ENCODE results near the gene OR2M4. TPM values are rescaled to one million over a fixed set of nuclear protein-coding genes. Genes with fewer than 3 reads are reported as not detected.

The OR2M4 gene
- total RNA-seq, 1 experiment from 2014 or later, result not detected

DNA sequence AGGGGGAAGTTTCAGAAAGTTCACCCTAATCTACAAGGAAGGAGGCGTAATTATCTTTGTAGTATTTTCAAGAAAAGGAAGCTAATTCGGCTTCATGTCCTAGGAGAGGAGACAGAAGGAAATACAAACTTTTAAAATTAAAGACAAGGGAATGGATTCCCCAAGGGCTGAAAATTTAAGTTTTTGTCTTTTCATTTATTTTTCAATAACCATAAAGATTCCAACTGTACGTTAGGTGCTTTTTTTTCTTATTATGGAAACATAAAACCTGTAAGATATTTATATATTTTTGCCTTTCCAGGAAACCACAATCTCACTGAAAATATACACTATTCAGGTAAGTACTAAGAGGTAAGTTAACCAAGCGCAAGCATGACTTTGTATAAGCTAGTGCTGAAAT is 34.3 kb upstream of the OR2M4 start, which contains the start of gene OR2M3:
Gene OR2M3 (plus strand): TSS at position 301 of the 400 bp plus-strand sequence. CDS start 5,803 bp downstream, outside the sequence.
- no peak within 1 kb of the TSS for H3K4me3 ChIP-seq (replicated peaks in 1 of 2; ENCODE audit: low read depth in 1 of 2, low read length in 2 of 2)
- H3K36me3 ChIP-seq (ENCODE audit: control insufficient read depth in 1 of 2, insufficient read depth in 2 of 2, low read length in 2 of 2), result no peaks in the 10 kb centered on the region
- peaks cover 0 to 7% of the 10 kb centered on the region in 2 experiments; a peak in 2 of 4 replicates for H3K9me3 ChIP-seq (ENCODE audit: control insufficient read depth in 1 of 2, insufficient read depth in 1 of 2, low read depth in 1 of 2, low read length in 2 of 2)
- no peak within 1 kb of the TSS for H3K27ac ChIP-seq (ENCODE audit: low read depth, low read length)
- H4K20me1 ChIP-seq (ENCODE audit: insufficient read depth), result no peaks in the 10 kb centered on the region
- no peaks in the 10 kb centered on the region for H3K9me2 ChIP-seq (ENCODE audit: insufficient read depth)
- H3K27me3 ChIP-seq (ENCODE audit: insufficient read depth, low read length), result no peaks in the 10 kb centered on the region
- no TSS peak for BruUV-seq (replicated peaks)
- no peaks in the 10 kb centered on the region for H3K4me1 ChIP-seq (ENCODE audit: control insufficient read depth in 1 of 2, insufficient read depth in 2 of 2, low read length in 2 of 2)
- H2AFZ ChIP-seq (ENCODE audit: low read depth, low read length, poor library complexity, severe bottlenecking), result no peak within 1 kb of the TSS
- intact Hi-C loops (cut with micrococcal nuclease), result no loop called here
- H3K79me2 ChIP-seq (ENCODE audit: insufficient read depth, low read length), result no peaks in the 10 kb centered on the region
- DNase-seq (ENCODE audit: low read depth, low spot score) (no peak), ATAC-seq (no peak)
- ChIA-PET POLR2A (no interaction called here), CTCF (no interaction called here), RAD21 (ENCODE audit: low non-redundant PET in 1 of 2, low total read pairs in 2 of 2, uncharacterized antibody in 2 of 2, unreplicated experiment in 2 of 2) (no interaction called here)
- H3K9ac ChIP-seq (ENCODE audit: low read length), result no peak within 1 kb of the TSS
- H3K4me2 ChIP-seq (ENCODE audit: low read length), result no peak within 1 kb of the TSS
- no peak for TF ChIP-seq TCF7L2 (IDR thresholded peaks at IDR 0.05; ENCODE audit: borderline replicate concordance, extremely low read depth, insufficient read depth, insufficient read length)
- TF ChIP-seq CTCF (IDR thresholded peaks at IDR 0.05 in 2 of 3, conservative IDR thresholded peaks at IDR 0.05 in 1 of 3; ENCODE audit: borderline replicate concordance in 1 of 3, insufficient read depth in 1 of 3, low read depth in 2 of 3, low read length in 2 of 3), result no peak
- no peak for TF ChIP-seq RAD21 (IDR thresholded peaks at IDR 0.05; ENCODE audit: low read depth)
- TF ChIP-seq FOSL1 (IDR thresholded peaks at IDR 0.05; ENCODE audit: low read depth), result no peak
- no peak for TF ChIP-seq ZBTB33 (IDR thresholded peaks at IDR 0.05; ENCODE audit: extremely low read depth, insufficient replicate concordance, low read length)
- no peak for TF ChIP-seq ZNF274 (IDR thresholded peaks at IDR 0.05; ENCODE audit: low read depth, low read length)
- no peak for TF ChIP-seq SIN3A (IDR thresholded peaks at IDR 0.05; ENCODE audit: low read depth)
- no peak for TF ChIP-seq ZFX (IDR thresholded peaks at IDR 0.05)
- TF ChIP-seq SP1 (IDR thresholded peaks at IDR 0.05; ENCODE audit: low read depth), result no peak
- TF ChIP-seq ELF1 (IDR thresholded peaks at IDR 0.05; ENCODE audit: borderline replicate concordance, low read depth), result no peak
- no peak for TF ChIP-seq YY1 (IDR thresholded peaks at IDR 0.05; ENCODE audit: extremely low read depth, insufficient replicate concordance, low read depth, low read length)
- TF ChIP-seq, protein P1, sequence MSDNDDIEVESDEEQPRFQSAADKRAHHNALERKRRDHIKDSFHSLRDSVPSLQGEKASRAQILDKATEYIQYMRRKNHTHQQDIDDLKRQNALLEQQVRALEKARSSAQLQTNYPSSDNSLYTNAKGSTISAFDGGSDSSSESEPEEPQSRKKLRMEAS (IDR thresholded peaks at IDR 0.05), result no peak
- TF ChIP-seq EGR1 (IDR thresholded peaks at IDR 0.05; ENCODE audit: low read depth), result no peak

Measured in HCT116 (cell line).